GM12801 (cell line): ENCODE measurements around the gene GDE1.

Experiments used
- TF ChIP-seq, protein P1 (sequence below): IDR thresholded peaks from one replicate; pipeline ENCODE4 v1.5.1; 2011; ENCODE audit warnings: control low read depth; ENCODE audit not compliant: insufficient read length; ENCODE audit errors: extremely low read depth

The GDE1 gene

DNA sequence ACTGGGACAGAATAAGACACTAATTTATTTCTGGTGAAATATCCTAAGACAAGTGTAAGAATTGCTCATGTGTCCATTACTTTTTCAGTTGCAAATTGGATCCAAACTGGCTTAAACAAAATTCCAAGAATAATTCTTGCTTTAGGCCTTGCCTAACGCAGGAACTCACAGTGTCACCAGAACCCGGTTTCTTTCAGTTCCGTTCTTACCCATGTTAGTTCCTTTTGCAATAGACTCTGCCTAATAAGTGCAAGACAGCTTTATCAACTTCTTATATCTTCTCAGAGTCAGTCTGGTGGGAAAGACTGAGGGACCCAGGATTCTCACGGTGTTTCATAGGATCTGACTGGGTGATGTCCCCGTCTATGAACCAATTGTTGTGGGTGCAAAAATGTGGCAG is 24.7 kb downstream of the GDE1 start:
- TF ChIP-seq, protein P1, sequence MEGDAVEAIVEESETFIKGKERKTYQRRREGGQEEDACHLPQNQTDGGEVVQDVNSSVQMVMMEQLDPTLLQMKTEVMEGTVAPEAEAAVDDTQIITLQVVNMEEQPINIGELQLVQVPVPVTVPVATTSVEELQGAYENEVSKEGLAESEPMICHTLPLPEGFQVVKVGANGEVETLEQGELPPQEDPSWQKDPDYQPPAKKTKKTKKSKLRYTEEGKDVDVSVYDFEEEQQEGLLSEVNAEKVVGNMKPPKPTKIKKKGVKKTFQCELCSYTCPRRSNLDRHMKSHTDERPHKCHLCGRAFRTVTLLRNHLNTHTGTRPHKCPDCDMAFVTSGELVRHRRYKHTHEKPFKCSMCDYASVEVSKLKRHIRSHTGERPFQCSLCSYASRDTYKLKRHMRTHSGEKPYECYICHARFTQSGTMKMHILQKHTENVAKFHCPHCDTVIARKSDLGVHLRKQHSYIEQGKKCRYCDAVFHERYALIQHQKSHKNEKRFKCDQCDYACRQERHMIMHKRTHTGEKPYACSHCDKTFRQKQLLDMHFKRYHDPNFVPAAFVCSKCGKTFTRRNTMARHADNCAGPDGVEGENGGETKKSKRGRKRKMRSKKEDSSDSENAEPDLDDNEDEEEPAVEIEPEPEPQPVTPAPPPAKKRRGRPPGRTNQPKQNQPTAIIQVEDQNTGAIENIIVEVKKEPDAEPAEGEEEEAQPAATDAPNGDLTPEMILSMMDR: no peak

DNA sequence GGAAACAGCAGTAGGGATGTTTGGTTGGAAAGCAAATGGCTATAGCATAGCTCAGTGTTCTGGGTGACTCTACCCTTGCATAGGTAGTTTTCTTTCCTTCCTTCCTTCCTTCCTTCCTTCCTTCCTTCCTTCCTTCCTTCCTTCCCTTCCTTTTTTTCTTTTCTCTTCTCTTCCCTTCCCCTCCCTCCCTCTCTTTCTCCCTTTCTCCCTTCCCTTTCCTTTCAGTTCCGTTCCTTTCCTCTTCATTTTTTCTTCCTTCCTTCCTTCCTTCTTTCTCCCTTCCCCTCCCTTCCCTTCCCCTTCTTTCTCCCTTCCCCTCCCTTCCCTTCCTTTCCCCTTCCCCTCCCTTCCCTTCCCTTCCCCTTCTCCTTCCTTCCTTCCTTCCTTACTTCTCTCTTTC is 31.3 kb downstream of the GDE1 start:
- TF ChIP-seq, protein P1: no peak

- TF ChIP-seq, protein P1: no peak
Observed at GRCh38 chr16:19488213-19488640, 33.7 kb downstream of the GDE1 start.

GRCh38 chr16:19486750-19487325 is 35.1 kb downstream of the GDE1 start:
- TF ChIP-seq, protein P1: no peak

DNA sequence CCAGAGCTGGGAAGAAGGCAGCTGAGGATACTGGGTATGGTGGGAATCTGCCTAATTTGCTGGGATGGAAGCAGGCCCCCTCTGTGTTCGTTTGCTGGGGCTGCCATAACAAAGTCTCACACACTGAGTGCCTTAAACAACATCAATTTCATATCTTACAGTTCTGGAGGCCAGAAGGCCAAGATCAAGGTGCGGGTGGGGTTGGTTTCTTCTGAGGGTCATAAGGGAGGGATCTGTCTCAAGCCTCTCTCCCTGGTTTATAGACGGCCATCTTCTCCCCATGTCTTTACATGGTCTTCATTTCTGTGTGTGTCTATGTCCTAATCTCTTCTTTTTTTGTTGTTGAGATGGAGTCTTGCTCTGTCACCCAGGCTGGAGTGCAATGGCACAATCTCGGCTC is 35.8 kb downstream of the GDE1 start:
- TF ChIP-seq, protein P1: no peak

GRCh38 chr16:19485611-19486010 is 36.3 kb downstream of the GDE1 start:
- TF ChIP-seq, protein P1: no peak

DNA sequence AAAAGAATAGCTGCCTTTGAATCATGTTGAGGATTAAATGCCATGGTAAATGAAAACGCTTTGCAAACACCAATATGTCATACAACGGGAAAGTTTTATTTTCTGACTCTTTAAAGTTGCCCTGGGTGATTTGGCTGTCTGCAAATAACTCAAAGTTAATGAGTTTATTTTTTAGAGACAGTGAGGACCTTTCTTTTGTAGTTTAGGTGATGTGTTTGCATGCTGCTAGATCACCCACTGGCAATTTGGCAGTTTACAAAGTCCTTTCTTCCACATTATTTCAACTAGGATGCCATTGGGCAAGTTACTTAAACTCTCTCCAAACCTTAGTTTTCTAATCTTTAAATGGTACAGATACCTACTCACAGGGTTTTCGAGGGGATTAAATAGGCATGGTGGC is 37.8 kb downstream of the GDE1 start:
- TF ChIP-seq, protein P1: no peak

DNA sequence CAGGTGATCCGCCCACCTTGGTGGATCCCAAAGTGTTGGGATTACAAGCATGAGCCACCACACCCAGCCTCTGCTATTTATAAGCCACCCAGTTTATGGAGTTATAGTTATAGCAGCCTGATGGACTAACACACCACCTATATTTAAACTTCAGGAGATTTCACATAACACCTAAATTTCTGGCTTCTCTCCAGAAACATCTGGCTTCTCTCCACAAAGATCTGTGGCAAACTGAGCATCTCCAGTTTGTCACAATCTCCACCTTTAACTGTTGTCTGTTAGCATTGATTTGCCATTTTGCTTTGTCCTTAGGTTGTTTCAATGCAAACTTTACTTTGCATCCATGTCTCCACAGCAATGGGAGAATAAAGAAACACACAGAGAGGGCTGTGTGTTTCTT is 39.6 kb downstream of the GDE1 start:
- TF ChIP-seq, protein P1: no peak
